Activated CD8-positive, alpha-beta memory T cell treated with anti-CD3 and anti-CD28 coated beads, Interleukin-2, amount 50 U/mL, for 1 hour (primary cell): Measurements from ENCODE around the gene LAMC3.
"Not testable (repeated sequence)": the region's sequence is repeated elsewhere in the genome, so short reads cannot be mapped to it uniquely, and the experiment has no call there.

Experiments
- DNase-seq: peaks from one replicate; pipeline ENCODE4 v3.0.0-alpha.2; 2020; ENCODE audit errors: extremely low read depth

Gene LAMC3

GRCh38 chr9:131028931-131029573 is 20.1 kb downstream of the LAMC3 start:
- DNase-seq: no peak

GRCh38 chr9:131029574-131029952 is 20.6 kb downstream of the LAMC3 start:
- no peak for DNase-seq

GRCh38 chr9:131030239-131031004 is 21.4 kb downstream of the LAMC3 start:
- no peak for DNase-seq

GRCh38 chr9:131031005-131031641 is 22.1 kb downstream of the LAMC3 start:
- DNase-seq: no peak

DNA sequence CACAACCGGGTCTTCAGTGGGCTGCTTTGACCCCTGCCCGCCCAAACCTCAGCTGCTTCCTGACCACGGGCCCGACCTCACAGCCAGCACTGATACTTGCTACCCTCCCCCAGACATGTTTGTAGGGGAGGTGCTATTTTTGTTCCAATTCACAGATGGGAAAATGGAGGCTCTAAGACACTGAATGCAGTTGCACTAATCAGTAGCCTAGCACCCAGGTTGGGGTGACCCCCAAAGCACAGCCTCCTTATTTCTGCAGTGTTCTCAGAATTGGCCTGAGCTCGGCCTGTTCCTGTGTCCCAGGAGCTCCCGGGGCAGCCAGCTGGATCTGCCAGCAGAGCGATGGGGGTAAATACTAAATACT is 22.6 kb downstream of the LAMC3 start:
- DNase-seq: no peak

GRCh38 chr9:131032384-131032783 is 23.4 kb downstream of the LAMC3 start:
- DNase-seq: no peak

GRCh38 chr9:131033269-131034224 is 24.6 kb downstream of the LAMC3 start:
- no peak for DNase-seq

DNA sequence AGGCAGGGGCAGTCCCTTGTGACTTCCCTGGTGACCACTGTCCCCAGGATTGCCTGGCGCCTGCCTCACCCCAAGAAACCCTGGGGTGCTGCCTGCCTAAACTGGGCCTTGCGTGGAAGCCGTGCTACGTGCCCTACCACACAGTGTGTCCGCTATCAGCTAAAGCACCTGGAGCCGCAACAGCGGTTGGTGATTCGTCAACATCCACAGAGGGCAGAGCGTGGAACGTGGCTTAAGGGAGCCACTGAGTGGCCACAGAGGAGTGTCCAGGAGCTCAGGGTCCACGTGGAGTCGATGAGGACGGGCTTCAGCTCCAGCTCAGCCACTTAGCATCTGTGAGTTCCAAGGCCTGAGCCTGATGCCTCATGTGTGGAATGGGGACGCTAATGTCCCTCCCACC is 25.3 kb downstream of the LAMC3 start:
- no peak for DNase-seq

DNA sequence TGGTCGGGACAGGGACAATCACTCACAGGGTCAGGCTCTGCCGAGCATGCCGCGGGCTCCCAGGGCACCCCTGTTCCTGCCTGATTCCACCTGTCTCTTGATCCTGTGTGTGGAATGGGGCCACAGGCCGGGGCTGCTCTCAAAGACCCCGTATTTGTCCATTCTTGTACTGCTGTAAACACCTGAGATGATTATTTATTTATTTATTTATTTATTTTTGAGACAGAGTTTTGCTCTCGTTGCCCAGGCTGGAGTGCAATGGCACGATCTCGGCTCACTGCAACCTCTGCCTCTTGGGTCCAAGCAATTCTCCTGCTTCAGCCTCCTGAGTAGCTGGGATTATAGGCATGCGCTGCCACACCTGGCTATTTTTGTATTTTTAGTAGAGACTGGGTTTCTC is 25.8 kb downstream of the LAMC3 start:
- not testable (repeated sequence) for DNase-seq

DNA sequence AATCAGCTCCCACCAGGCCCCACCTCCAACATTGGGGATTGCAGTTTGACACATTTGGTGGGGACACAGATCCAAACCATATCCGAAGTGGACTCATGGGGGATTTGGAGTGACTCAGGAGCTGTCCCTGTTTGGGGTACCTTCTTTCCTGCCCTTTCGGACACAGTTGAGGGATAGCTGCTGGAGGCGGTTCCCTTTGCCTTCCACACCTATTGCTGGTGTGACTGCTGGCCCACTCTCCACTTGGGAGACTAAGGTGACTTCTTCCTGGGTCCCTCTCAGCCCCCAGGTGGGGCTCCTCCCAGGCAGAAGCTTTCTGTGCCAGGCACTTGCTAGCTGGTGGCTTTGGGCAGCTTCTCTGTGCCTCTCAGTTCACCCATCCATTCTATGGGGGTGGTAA is 26.6 kb downstream of the LAMC3 start:
- DNase-seq: no peak

- no peak for DNase-seq
These were observed 27.1 kb downstream of the LAMC3 start for GRCh38 chr9:131036071-131036470.

- no peak for DNase-seq
These were observed 27.8 kb downstream of the LAMC3 start for GRCh38 chr9:131036529-131037334.

DNA sequence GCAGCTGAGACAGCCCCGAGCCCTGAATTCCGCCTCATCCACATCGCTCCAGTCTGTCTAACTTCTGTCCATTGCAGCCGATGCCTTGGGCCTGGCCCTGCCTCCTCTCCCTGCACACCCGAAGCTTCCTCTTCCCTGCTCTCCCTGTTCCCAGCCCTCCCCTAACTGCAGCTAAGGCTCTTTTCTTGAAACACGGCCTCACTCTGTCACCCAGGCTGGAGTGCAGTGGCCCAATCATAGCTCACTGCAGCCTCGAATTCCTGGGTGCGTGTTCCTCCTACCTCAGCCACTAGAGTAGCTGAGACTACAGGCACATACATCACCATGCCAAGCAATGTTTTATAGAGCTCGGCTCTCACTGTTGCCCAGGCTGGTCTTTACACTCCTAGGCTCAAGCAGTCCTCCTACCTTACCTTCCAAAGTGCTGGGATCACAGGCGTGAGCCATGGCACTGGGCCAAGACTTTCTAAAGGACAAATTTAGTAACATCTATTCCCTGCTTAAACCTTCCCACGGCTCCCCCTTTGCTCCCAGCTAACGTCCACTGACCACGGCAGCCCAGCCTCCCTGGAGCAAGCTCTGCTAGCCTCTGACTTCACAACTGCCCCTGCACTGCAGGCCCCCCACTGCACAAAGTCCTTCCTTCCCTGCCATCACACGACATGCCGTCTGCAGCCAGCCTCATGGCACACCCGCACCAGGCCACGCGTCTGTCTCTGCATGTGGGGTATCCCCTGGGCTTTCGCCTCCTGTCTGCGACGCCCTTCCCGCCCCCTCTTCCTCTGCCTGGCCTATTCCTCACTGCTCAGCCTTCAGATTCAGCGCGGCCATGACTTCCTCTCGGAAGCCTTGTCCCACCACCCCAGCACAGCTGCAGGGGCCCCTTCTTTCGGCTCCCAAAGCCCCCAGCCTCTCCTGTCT is 28.6 kb downstream of the LAMC3 start:
- no peak for DNase-seq

- no peak for DNase-seq
These were observed 29.5 kb downstream of the LAMC3 start for GRCh38 chr9:131038256-131039128.

DNA sequence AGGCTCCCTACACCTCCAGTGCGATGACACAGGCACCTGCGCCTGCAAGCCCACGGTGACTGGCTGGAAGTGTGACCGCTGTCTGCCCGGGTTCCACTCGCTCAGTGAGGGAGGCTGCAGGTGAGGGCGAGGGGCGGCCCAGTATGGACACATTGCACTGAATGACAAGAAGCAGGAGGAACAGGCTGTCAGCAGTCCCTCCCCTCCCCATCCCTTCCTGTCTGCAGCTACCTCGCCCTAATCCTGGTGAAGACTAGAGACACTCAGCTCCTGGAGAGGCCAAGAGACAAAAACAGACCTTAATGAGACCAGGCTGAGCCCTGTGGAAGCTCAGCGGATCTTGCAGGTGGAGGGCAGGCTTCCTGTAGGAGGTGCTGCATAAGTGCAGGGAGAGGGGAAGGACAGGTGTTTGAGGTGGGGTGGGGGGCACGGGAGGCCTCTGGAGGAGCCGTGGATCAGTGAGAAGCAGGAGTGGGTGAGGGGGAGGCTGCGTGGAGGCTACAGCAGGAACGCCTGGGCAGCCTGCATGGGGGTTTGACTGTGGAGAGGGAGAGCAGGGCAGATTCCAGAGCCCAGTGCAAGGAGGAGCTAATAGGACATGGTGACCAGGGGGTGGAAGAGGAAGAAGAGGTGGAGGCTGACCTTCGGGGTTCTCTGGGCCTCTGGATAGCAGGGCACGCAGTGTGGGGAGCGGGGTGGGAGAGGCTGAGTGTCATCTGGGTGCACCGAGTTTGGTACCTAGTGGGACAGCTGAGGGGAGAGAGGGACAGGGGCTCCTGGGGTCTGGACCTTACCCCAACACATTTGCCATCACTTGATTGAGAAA is 30.4 kb downstream of the LAMC3 start:
- no peak for DNase-seq

- no peak for DNase-seq
These were observed 33.7 kb downstream of the LAMC3 start for GRCh38 chr9:131042666-131043065.

DNA sequence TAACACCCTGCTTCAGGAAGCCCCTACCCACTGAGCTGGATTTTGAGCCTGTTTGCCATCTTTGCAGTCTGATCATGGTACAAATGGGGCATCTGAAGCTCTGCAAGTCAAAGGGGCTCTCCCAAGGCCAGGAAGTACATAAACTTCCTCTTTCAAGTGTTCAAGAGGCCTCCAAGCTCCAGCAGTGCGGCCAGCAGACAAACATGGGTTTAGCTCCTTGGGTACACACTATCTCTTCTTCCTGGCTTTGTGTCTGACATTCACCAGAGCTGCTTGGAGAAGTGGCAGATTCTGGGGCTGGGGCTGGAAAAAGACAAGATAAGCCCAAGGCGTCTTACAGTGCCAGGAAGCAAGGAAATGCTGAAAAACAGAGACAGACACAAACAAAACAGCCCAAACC is 34.1 kb downstream of the LAMC3 start:
- DNase-seq: no peak

DNA sequence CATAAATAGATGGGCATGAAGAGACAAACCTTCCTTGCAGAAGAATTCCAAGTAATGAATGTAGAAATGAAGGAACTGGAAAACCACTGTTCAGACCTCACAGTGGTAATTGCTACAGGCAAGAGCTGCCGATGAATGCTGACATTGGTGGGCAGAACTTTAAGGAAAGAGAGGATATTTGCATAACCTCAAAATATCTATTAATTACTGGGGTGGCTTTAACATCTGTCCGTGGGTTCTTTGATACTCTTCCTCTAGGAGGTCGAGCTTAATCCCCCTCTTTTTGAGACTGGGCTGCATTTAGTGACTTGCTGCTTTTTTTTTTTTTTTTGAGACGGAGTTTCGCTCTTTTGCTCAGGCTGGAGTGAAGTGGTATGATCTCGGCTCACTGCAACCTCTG is 34.7 kb downstream of the LAMC3 start:
- no peak for DNase-seq
